ENCODE measurements around the gene CEP350.

CEP350 gene

DNA sequence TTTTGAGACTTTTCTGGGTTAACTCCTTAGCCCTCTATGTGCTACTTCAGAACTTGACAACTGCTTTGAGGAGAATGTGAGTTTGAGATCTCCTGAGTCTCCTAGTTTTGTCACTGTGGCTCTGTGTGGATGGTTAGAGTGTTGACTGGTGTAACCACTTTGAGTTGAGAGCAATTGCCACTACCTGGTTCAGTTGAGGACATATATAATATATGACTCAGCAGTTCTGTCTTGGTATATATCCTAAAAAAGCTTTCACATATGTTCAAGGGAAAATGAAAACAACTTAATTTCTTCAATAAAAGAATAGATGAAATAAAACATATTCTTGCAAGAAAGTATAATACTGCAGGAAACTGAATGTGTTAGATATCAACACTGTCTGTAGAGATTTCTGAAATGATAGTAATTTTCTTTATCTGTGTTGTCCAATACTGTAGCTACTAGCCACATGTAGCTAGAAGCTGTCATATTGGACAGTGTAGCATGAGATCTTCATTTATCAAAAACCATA is 103.3 kb downstream of the CEP350 start:
- no peak for ATAC-seq
- no peak for DNase-seq

DNA sequence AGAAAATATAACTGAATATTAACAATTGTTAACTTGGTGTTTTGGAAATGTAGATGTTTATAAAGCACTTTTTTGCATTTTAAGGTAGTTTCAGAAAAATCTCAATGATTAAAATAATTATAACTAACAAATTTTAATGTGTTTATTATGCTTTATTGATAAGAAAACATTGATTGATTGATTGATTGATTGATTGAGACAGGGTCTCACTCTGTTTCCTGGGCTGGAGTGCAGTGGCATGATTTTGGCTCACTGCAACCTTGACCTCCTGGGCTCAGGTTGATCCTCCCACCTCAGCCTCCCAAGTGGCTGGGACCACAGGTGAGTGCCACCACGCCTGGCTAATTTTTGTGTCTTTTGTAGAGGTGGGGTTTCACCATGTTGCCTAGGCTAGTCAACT is 106.4 kb downstream of the CEP350 start:
- no peak for ATAC-seq

DNA sequence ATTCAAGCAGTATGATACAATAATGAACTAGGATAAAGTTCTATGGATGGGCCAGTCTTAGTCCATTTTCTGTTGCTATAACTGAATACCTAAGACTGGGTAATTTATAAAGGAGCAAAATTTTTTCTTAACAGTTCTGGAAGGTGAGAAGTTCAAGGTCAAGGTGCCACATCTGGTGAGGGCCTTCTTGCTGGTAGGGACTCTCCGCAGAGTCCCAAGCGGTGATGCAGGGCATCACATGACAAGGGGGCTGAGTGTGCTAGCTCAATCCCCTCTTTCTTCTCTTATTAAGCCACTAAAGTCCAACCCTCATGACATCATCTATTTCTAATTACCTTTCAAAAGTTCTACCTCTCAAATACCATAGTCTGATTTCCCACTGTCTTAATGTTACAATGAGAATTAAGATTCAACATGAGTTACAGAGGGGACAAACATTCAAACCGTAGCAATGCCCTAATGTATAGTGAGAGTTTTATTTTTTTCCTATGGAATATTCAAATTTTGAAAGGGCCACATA is 107.9 kb downstream of the CEP350 start:
- DNase-seq (no peak), ATAC-seq (no peak)

More for the DNA sequence above, 106.4 kb downstream of the CEP350 start:
- DNase-seq: no peak

DNA sequence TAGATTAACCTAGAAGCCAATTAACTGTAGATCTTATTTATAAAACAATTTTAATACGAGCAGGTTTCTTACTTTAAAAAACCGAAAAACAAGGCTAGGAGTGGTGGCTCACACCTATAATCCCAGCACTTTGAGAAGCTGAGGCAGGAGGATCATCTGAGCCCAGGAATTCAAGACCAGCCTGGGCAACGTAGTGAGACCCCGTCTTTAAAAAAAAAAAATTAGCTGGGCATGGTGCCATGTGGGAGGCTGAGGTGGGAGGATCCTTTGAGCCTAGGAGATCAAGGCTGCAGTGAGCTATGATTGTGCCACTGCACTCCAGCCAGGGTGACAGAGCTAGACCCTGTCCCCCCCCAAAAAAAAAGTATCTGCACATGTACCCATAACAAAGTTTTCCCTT is 110.8 kb downstream of the CEP350 start:
- ATAC-seq: no peak
- no peak for DNase-seq

DNA sequence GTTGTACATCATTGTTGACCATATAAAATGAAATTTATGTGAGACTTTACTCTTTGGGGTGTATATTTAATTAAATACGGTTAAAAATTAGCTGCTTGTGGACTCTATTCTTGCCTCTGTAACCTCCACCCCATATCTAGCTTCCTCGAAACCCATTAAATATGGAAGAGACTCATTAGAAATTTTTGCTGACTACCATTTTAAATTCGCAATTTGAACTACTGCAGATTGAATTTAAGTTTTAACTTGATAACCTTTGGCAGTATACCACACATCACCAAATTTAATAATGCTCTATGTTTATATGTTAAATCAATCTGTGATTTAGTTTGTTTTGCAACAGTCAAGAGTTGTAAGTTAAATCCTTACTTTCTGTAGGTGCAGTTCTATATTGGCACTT is 111.5 kb downstream of the CEP350 start:
- DNase-seq (no peak), ATAC-seq (no peak)

GRCh38 chr1:180070286-180070685 is 115.7 kb downstream of the CEP350 start:
- ATAC-seq (no peak), DNase-seq (no peak)

GRCh38 chr1:180071759-180072158 is 117.1 kb downstream of the CEP350 start:
- no peak for ATAC-seq
- DNase-seq: no peak

DNA sequence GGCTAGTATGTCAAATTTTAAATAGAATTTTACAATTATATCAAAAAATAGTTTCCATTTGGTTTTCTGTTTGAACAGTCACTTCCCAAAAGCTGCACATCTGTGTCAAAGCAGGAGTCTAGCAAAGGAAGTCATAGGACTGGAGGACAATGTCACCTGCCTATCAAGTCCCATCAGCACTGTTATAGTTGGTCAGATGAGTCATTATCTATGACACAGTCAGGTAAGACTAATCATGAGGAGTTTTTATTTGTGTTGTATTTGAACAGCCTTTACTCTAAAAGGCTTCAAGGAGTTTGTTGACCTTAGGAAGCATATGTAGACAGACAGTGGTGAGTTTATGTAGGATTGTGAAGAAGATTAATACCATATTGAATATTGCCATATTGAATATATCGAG is 125.8 kb downstream of the CEP350 start:
- no peak for ATAC-seq
- no peak for DNase-seq

- ATAC-seq: no peak
- no peak for DNase-seq
These were observed 126.9 kb downstream of the CEP350 start for GRCh38 chr1:180081474-180081873.

DNA sequence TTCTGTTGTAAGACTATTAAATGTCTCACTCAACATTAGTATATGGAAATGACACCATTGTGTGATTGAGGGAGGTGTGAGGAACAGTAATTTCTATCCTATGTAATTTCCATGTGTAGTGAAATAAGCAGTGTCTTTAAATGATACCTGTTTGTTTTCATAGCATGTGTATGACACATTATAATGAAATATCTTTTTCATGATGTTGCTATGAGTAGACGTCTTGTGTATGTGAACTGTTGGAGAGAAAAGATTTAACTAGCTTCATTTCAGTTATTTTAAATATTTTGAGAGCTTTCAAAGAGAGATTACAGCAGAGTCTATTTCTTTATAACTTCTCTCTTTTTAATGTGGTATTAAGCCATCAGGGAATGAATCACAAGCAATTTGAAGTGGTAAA is 128.6 kb downstream of the CEP350 start:
- DNase-seq: no peak

DNA sequence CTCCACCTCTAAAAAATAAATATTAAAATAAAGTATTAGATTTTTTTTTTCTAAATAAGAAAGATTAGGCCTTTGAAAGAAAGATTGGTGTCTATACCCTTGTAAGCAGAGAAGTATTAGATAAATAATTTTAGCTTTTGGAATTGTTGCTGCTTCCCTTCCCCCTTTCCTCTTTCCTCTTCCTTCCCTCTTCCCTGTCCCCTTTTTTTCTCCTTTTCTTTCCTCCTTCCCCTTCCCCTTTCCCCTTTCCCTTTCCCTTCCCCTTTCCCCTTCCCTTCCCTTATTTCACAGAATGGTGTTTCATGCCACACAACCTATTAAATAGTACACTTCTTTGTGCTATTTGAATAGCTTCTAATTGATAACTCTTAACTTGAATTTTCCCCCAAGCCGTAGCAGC is 130.3 kb downstream of the CEP350 start:
- DNase-seq (no peak), ATAC-seq (no peak)

More for the DNA sequence above, 128.6 kb downstream of the CEP350 start:
- ATAC-seq: no peak

DNA sequence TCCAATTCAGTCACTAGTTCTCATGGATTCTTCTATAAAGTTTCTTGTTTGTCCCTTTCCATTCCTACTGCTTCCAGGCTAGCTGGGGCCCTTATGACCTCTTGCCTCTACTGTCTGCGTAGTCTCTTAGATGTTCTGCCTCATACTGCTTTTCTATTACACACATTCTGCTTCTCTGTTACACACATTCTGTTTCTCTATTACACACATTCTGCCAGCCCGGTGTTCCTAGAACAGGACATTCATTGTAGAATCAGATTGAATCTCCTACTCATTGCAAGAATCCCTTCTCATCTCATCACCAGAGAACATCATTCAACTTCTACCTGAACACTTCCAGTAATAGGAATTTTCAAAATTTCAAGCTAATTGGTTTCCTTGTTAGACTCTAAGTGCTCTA is 130.7 kb downstream of the CEP350 start:
- ATAC-seq: no peak
- DNase-seq: no peak

DNA sequence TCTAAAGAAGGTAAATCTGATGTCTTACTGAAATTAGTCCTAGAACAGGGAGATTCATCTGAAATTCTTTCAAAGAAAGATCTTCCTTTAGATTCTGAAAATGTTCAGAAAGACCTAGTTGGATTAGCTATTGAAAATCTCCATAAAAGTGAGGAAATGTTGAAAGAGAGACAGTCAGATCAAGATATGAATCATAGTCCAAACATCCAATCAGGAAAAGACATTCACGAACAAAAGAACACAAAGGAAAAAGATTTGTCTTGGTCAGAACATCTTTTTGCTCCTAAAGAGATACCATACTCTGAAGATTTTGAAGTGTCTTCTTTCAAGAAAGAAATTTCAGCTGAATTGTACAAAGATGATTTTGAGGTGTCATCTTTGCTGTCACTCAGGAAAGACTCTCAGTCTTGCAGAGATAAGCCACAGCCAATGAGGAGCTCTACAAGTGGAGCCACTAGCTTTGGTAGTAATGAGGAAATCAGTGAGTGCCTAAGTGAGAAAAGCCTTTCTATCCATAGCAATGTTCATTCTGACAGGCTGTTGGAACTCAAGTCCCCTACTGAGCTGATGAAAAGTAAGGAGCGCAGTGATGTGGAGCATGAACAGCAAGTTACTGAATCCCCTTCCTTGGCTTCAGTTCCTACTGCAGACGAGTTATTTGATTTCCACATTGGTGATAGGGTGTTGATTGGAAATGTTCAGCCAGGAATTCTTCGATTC is 138.5 kb downstream of the CEP350 start:
- no peak for DNase-seq
- ATAC-seq: no peak

DNA sequence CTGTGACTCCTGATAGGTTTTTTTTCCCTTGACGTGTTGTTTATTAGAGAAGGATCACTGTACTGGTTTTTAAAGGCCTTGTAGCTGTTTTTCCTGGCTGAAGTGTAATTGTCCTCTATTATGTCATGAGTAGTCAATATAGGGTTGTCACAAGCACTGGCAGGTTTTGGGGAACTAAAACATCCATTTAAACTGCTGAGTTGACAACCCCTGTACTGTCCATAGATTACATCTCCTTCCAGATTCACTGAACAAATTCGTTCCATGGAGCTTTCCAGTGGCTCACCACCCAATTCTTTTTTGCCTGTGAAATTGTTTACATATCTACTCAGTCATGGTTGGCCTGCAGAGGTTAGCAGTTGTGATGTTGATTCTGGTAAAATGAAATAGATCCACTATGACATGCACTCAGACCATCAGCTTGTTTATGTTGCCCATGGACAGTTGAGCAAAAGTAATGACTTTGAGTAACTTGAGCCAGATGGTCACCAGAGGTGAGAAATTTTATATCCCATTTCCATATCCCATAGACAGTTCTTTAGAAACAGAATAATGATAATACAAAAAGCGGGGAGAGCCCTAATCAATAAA is 140.2 kb downstream of the CEP350 start:
- ATAC-seq: no peak
- DNase-seq: no peak

- ATAC-seq: no peak
- no peak for DNase-seq
These were observed 142.1 kb downstream of the CEP350 start for GRCh38 chr1:180096584-180097325.

- DNase-seq (no peak), ATAC-seq (no peak)
These were observed 142.7 kb downstream of the CEP350 start for GRCh38 chr1:180097326-180097605.

- ATAC-seq: no peak
- DNase-seq: no peak
These were observed 146.8 kb downstream of the CEP350 start for GRCh38 chr1:180101411-180101810.

DNA sequence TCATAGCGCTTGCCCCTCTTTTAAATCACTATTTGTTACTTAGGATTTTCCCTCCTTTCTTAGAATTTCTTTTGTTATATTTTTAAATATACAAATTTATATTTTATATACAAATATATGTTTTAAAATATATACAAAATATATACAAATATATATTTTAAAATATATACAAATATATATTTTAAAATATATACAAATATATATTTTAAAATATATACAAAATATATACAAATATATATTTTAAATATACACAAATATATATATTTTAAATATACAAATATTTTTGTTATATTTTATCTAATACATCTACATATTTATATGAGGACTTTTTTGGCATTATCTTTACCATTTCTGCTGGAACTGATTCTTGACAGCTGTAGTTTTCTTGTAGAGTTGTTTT is 149.2 kb downstream of the CEP350 start:
- no peak for ATAC-seq
- no peak for DNase-seq

GRCh38 chr1:180112091-180112490 is 157.5 kb downstream of the CEP350 start:
- DNase-seq (no peak), ATAC-seq (no peak)

- ATAC-seq (no peak), DNase-seq (no peak)
These were observed 158.5 kb downstream of the CEP350 start for GRCh38 chr1:180112984-180113647.

- DNase-seq (no peak), ATAC-seq (no peak)
These were observed 159.9 kb downstream of the CEP350 start for GRCh38 chr1:180114396-180114945.
